ENCODE data around the gene ACIN1. TPM values are rescaled to one million over a fixed set of nuclear protein-coding genes. Genes with fewer than 3 reads are reported as not detected.

ACIN1 gene
- total and polyA plus RNA-seq, 2 of the 13 experiments (the other 11 are each of a cell fraction or from before 2014, with no cell fraction given), result 165 to 183 TPM

- TF ChIP-seq ZNF17 (CRISPR knock-in tag; IDR thresholded peaks at IDR 0.05), result no peak
- no peak for TF ChIP-seq ZNF614 (CRISPR knock-in tag; IDR thresholded peaks at IDR 0.05; ENCODE audit: borderline replicate concordance)
- no peak for TF ChIP-seq MLLT10 (CRISPR knock-in tag; IDR thresholded peaks at IDR 0.05)
- 0 out of 2 replicates have a peak, but pooled peaks have one; percentile 27 for TF ChIP-seq JUND (CRISPR knock-in tag; IDR thresholded peaks at IDR 0.05)
- TF ChIP-seq ZBTB33 (CRISPR knock-in tag; IDR thresholded peaks at IDR 0.05), result no peak
- peak; percentile 84 for TF ChIP-seq ATF3 (CRISPR knock-in tag; IDR thresholded peaks at IDR 0.05)
- TF ChIP-seq PAF1 (CRISPR knock-in tag; IDR thresholded peaks at IDR 0.05), result no peak
- TF ChIP-seq THYN1 (CRISPR knock-in tag; IDR thresholded peaks at IDR 0.05; ENCODE audit: borderline replicate concordance, low read depth), result no peak
- TF ChIP-seq FOXJ3 (CRISPR knock-in tag; IDR thresholded peaks at IDR 0.05; ENCODE audit: borderline replicate concordance), result no peak
- no peak for TF ChIP-seq HDAC6 (IDR thresholded peaks at IDR 0.05; ENCODE audit: low read depth, low read length)
- no peak for TF ChIP-seq SPEN (CRISPR knock-in tag; IDR thresholded peaks at IDR 0.05; ENCODE audit: low read depth)
- TF ChIP-seq DMAP1 (CRISPR knock-in tag; IDR thresholded peaks at IDR 0.05), result no peak
- no peak for TF ChIP-seq ARNTL (CRISPR knock-in tag; IDR thresholded peaks at IDR 0.05)
- TF ChIP-seq KDM6A (CRISPR knock-in tag; IDR thresholded peaks at IDR 0.05; ENCODE audit: low read depth), result no peak
- TF ChIP-seq FOSL1 (CRISPR knock-in tag; IDR thresholded peaks at IDR 0.05; ENCODE audit: borderline replicate concordance), result 0 out of 2 replicates have a peak, but pooled peaks have one; percentile 32
- no peak for TF ChIP-seq NR2C2 (CRISPR knock-in tag; IDR thresholded peaks at IDR 0.05; ENCODE audit: borderline replicate concordance)
- no peak for TF ChIP-seq TCF12 (IDR thresholded peaks at IDR 0.05)
- TF ChIP-seq TCF12 (CRISPR knock-in tag; IDR thresholded peaks at IDR 0.05), result no peak
- no peak for TF ChIP-seq ZNF639 (CRISPR knock-in tag; conservative IDR thresholded peaks at IDR 0.05)
- TF ChIP-seq ZNF761 (CRISPR knock-in tag; conservative IDR thresholded peaks at IDR 0.05), result no peak
- TF ChIP-seq BCLAF1 (IDR thresholded peaks at IDR 0.05), result no peak
- TF ChIP-seq ZNF800 (CRISPR knock-in tag; IDR thresholded peaks at IDR 0.05), result no peak
Measured at GRCh38 chr14:23062002-23062401, 32.9 kb downstream of the ACIN1 start (continued).

Data from HepG2 (cell line).